Measurements from ENCODE around the gene CAMTA1. TPM values are rescaled to one million over a fixed set of nuclear protein-coding genes. Genes with fewer than 3 reads are reported as not detected.

CAMTA1 gene
- polyA plus RNA-seq, 1 donor (not counting 4 experiments of a cell fraction or from before 2014, with no cell fraction given) = 51.4 TPM

DNA sequence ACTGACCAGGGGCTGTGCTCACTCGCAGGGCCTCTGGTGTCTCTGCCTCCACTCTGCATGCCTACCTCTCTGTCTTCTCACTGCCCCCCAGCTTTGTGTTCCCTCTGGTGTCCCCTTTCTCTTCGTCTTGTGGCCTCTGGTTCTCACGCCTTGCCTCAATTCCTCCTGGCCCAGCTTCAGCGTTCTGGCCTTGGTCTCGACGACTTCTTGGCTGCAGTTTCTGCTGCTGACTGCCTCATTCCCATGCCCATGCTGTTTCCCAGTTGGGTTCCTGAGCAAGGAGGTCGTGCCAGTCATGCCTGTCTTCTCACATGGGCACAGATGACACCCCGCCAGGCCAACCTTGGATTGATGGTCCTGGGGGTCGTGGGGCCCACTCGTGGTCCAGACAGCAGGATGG is 562.8 kb downstream of the CAMTA1 start:
- no peak overlapping the region for H3K4me3 ChIP-seq (ENCODE audit: control insufficient read depth in 2 of 3, extremely low read depth in 1 of 3, insufficient read depth in 2 of 3, low read depth in 1 of 3, low read length in 3 of 3)
- no peaks in the 10 kb centered on the region for H4K20me1 ChIP-seq (ENCODE audit: control insufficient read depth, extremely low read depth, insufficient read depth, low read length)
- no peaks in the 10 kb centered on the region for H3K79me2 ChIP-seq (ENCODE audit: control insufficient read depth, insufficient read depth, low read length)
- H3K9me3 ChIP-seq (ENCODE audit: control insufficient read depth, low read depth, low read length) = no peaks in the 10 kb centered on the region
- H3K36me3 ChIP-seq (ENCODE audit: control insufficient read depth in 2 of 2, extremely low read depth in 1 of 2, insufficient read depth in 2 of 2, low read length in 2 of 2) = no peaks in the 10 kb centered on the region
- no peaks in the 10 kb centered on the region for H3K9me1 ChIP-seq (ENCODE audit: control insufficient read depth, extremely low read depth, insufficient read depth, low read length)
- DNase-seq (ENCODE audit: low read depth, low spot score) = no peak
- H3K4me2 ChIP-seq (ENCODE audit: control insufficient read depth, extremely low read depth, insufficient read depth, low read depth, low read length) = no peak overlapping the region
- dilution Hi-C loops (cut with MboI; ENCODE audit: extremely low pct_ligation_motif_present, low sequenced_read_pairs) = no loop called here
- no peaks in the 10 kb centered on the region for H3K4me1 ChIP-seq (ENCODE audit: control insufficient read depth, extremely low read depth, insufficient read depth, low read length)
- H2AFZ ChIP-seq (ENCODE audit: control insufficient read depth, low read length) = no peak overlapping the region
- no peak for FAIRE-seq
- no peak overlapping the region for H3K9ac ChIP-seq (ENCODE audit: control insufficient read depth, extremely low read depth, insufficient read depth, low read length)
- no peak for TF ChIP-seq EZH2 (IDR thresholded peaks at IDR 0.05; ENCODE audit: low read length)
- TF ChIP-seq, protein P1, sequence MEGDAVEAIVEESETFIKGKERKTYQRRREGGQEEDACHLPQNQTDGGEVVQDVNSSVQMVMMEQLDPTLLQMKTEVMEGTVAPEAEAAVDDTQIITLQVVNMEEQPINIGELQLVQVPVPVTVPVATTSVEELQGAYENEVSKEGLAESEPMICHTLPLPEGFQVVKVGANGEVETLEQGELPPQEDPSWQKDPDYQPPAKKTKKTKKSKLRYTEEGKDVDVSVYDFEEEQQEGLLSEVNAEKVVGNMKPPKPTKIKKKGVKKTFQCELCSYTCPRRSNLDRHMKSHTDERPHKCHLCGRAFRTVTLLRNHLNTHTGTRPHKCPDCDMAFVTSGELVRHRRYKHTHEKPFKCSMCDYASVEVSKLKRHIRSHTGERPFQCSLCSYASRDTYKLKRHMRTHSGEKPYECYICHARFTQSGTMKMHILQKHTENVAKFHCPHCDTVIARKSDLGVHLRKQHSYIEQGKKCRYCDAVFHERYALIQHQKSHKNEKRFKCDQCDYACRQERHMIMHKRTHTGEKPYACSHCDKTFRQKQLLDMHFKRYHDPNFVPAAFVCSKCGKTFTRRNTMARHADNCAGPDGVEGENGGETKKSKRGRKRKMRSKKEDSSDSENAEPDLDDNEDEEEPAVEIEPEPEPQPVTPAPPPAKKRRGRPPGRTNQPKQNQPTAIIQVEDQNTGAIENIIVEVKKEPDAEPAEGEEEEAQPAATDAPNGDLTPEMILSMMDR (optimal IDR thresholded peaks at IDR 0.05 in 1 of 3, IDR thresholded peaks at IDR 0.05 in 1 of 3, conservative IDR thresholded peaks at IDR 0.05 in 1 of 3; ENCODE audit: extremely low read depth in 1 of 3, insufficient read depth in 2 of 3, low read length in 3 of 3) = no peak
- no peak overlapping the region for H3K27ac ChIP-seq (ENCODE audit: control insufficient read depth, insufficient read depth, low read length)
- peaks cover 11% of the 10 kb centered on the region for H3K27me3 ChIP-seq (ENCODE audit: control insufficient read depth, extremely low read depth, insufficient read depth, low read length)

DNA sequence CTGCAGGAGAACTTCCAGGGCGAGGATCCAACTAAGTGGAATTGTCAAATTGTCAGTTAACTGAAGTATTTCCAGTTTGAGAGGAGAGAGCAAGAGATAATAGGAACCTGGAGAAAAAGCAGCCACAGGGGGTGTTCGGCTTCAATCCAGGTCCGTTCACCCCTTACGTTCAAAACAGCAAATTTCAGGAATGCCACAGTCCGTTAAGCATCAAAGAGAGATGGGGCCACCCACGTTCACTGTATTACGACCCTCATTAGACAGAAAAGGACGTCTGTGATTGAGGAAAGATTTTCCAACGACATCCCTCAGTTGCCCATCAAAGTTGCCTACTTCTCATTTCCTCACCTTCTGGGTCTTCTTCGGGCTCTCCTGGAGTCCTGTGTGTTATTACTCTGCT is 563.3 kb downstream of the CAMTA1 start:
- H3K4me1 ChIP-seq (ENCODE audit: control insufficient read depth, extremely low read depth, insufficient read depth, low read length) = no peaks in the 10 kb centered on the region
- no peak overlapping the region for H3K27ac ChIP-seq (ENCODE audit: control insufficient read depth, insufficient read depth, low read length)
- H3K9ac ChIP-seq (ENCODE audit: control insufficient read depth, extremely low read depth, insufficient read depth, low read length) = no peak overlapping the region
- no peak overlapping the region for H3K4me2 ChIP-seq (ENCODE audit: control insufficient read depth, extremely low read depth, insufficient read depth, low read depth, low read length)
- H4K20me1 ChIP-seq (ENCODE audit: control insufficient read depth, extremely low read depth, insufficient read depth, low read length) = no peaks in the 10 kb centered on the region
- peaks cover 11% of the 10 kb centered on the region for H3K27me3 ChIP-seq (ENCODE audit: control insufficient read depth, extremely low read depth, insufficient read depth, low read length)
- no peaks in the 10 kb centered on the region for H3K36me3 ChIP-seq (ENCODE audit: control insufficient read depth in 2 of 2, extremely low read depth in 1 of 2, insufficient read depth in 2 of 2, low read length in 2 of 2)
- no peak overlapping the region for H2AFZ ChIP-seq (ENCODE audit: control insufficient read depth, low read length)
- no peak for FAIRE-seq
- TF ChIP-seq, protein P1 (optimal IDR thresholded peaks at IDR 0.05 in 1 of 3, IDR thresholded peaks at IDR 0.05 in 1 of 3, conservative IDR thresholded peaks at IDR 0.05 in 1 of 3; ENCODE audit: extremely low read depth in 1 of 3, insufficient read depth in 2 of 3, low read length in 3 of 3) = no peak
- no peak for TF ChIP-seq EZH2 (IDR thresholded peaks at IDR 0.05; ENCODE audit: low read length)
- no peaks in the 10 kb centered on the region for H3K9me3 ChIP-seq (ENCODE audit: control insufficient read depth, low read depth, low read length)
- no peaks in the 10 kb centered on the region for H3K79me2 ChIP-seq (ENCODE audit: control insufficient read depth, insufficient read depth, low read length)
- no peak overlapping the region for H3K4me3 ChIP-seq (ENCODE audit: control insufficient read depth in 2 of 3, extremely low read depth in 1 of 3, insufficient read depth in 2 of 3, low read depth in 1 of 3, low read length in 3 of 3)
- no peak for DNase-seq (ENCODE audit: low read depth, low spot score)
- dilution Hi-C loops (cut with MboI; ENCODE audit: extremely low pct_ligation_motif_present, low sequenced_read_pairs) = no loop called here
- H3K9me1 ChIP-seq (ENCODE audit: control insufficient read depth, extremely low read depth, insufficient read depth, low read length) = no peaks in the 10 kb centered on the region

Measured in keratinocyte (primary cell).